PFSK-1 (cell line): ENCODE data around the gene TLCD3A.

Experiments
- POLR2AphosphoS5 ChIP-seq: IDR thresholded peaks from 2 replicates; pipeline ENCODE4 v1.6.1; 2012; ENCODE audit warnings: low read depth, mild to moderate bottlenecking, control low read depth, low read length, moderate library complexity
- SIN3A ChIP-seq: IDR thresholded peaks from 2 replicates; pipeline ENCODE4 v1.6.1; 2012; ENCODE audit warnings: mild to moderate bottlenecking, low read length, moderate library complexity, borderline replicate concordance; ENCODE audit not compliant: insufficient read depth
- TAF1 ChIP-seq: IDR thresholded peaks from 2 replicates; pipeline ENCODE4 v1.6.1; 2012; ENCODE audit warnings: low read length, control low read depth, borderline replicate concordance; ENCODE audit not compliant: insufficient read depth
- TF ChIP-seq, protein P1 (sequence below), 2 experiments: IDR thresholded peaks; 2 replicates each; pipeline versions ENCODE4 v1.6.1 to v1.8.0; 2011 to 2012; ENCODE audit warnings: low read depth in 2 of 2, low read length in 2 of 2, control low read depth in 1 of 2, inconsistent platforms in 1 of 2, mild to moderate bottlenecking in 1 of 2, moderate library complexity in 1 of 2; ENCODE audit not compliant: insufficient read depth in 1 of 2

DNA sequence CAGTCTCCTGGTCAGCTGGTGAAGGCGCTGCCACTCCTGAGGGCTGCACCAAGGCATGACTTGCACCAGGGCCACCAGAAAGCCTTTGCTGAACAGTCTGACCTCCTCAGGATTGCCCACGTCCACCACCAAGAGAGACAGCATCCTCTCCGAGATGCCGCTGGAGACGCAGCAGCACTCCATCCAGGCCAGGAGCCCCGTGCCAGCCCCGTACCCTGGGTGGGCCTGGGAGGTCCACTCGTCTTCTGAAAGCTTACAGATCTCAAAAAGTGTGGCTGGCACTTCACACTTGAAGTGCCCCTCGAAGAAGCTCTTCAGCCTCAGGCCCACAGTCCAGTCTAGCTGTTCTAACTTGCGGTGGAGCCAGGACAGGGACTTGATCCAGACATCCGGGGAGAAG, 13.0 kb downstream of the TLCD3A start:
- 0 out of 2 replicates have a peak, but pooled peaks have one; percentile 27 for TF ChIP-seq POLR2AphosphoS5
- no peak for TF ChIP-seq TAF1
- TF ChIP-seq SIN3A = no peak
- TF ChIP-seq, protein P1, sequence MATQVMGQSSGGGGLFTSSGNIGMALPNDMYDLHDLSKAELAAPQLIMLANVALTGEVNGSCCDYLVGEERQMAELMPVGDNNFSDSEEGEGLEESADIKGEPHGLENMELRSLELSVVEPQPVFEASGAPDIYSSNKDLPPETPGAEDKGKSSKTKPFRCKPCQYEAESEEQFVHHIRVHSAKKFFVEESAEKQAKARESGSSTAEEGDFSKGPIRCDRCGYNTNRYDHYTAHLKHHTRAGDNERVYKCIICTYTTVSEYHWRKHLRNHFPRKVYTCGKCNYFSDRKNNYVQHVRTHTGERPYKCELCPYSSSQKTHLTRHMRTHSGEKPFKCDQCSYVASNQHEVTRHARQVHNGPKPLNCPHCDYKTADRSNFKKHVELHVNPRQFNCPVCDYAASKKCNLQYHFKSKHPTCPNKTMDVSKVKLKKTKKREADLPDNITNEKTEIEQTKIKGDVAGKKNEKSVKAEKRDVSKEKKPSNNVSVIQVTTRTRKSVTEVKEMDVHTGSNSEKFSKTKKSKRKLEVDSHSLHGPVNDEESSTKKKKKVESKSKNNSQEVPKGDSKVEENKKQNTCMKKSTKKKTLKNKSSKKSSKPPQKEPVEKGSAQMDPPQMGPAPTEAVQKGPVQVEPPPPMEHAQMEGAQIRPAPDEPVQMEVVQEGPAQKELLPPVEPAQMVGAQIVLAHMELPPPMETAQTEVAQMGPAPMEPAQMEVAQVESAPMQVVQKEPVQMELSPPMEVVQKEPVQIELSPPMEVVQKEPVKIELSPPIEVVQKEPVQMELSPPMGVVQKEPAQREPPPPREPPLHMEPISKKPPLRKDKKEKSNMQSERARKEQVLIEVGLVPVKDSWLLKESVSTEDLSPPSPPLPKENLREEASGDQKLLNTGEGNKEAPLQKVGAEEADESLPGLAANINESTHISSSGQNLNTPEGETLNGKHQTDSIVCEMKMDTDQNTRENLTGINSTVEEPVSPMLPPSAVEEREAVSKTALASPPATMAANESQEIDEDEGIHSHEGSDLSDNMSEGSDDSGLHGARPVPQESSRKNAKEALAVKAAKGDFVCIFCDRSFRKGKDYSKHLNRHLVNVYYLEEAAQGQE (IDR thresholded peaks at IDR 0.05; ENCODE audit: insufficient read depth in 1 of 2, low read depth in 2 of 2, low read length in 2 of 2) = no peak
